Prostate gland (tissue), 2 donors: Measurements from ENCODE around the gene GRID1. TPM values are rescaled to one million over a fixed set of nuclear protein-coding genes. Genes with fewer than 3 reads are reported as not detected.

Source experiments
- DNase-seq: peaks from one replicate; pipeline ENCODE4 v3.0.0-alpha.2; 2019; ENCODE audit warnings: low spot score
- H3K27ac ChIP-seq, 2 donors: fragments of 200-600 bp; sonication (generic); 2 replicates each; pipeline ENCODE4 v1.5.1; 2017 to 2019
- H3K27me3 ChIP-seq: fragments of 200-600 bp; sonication (generic); replicated peaks from 2 replicates; pipeline ENCODE4 v1.5.1; 2019; ENCODE audit not compliant: insufficient read depth
- H3K36me3 ChIP-seq, 2 donors: fragments of 200-600 bp; sonication (generic); 1 replicate in 1 of 2; 2 replicates in 1 of 2; pipeline versions ENCODE4 v1.5.1 to v1.8.1; 2017 to 2019
- H3K4me1 ChIP-seq: fragments of 200-600 bp; sonication (generic); replicated peaks from 2 replicates; pipeline ENCODE4 v1.5.1; 2019
- H3K4me3 ChIP-seq, 2 donors: fragments of 200-600 bp; sonication (generic); 2 replicates each; pipeline ENCODE4 v1.5.1; 2017 to 2019
- H3K9me3 ChIP-seq: fragments of 200-600 bp; sonication (generic); 2 replicates; pipeline ENCODE4 v1.5.1; 2017
- CTCF ChIP-seq, 4 experiments: fragments of 200-600 bp in 2 of 4; fragments of 450-650 bp in 2 of 4; sonication (generic) in 2 of 4; IDR thresholded peaks; 1 replicate in 3 of 4; 2 replicates in 1 of 4; pipeline ENCODE4 v1.5.1; 2016 to 2019; ENCODE audit warnings: antibody characterized with exemption in 4 of 4, mild to moderate bottlenecking in 2 of 4, moderate library complexity in 2 of 4
- POLR2A ChIP-seq: fragments of 450-650 bp; IDR thresholded peaks from one replicate; pipeline ENCODE4 v1.6.1; 2016; ENCODE audit warnings: antibody characterized with exemption, mild to moderate bottlenecking
- POLR2AphosphoS5 ChIP-seq: sonication (generic); formaldehyde crosslinking; IDR thresholded peaks from one replicate; pipeline ENCODE4 v1.6.1; 2017; ENCODE audit warnings: antibody characterized with exemption
- WGBS: methylation state at CpG from one replicate; pipeline ENCODE4 v1.1.5; 2018; 5-methylcytosine and 5-hydroxymethylcytosine counted together
- intact Hi-C: fragments of 100-400 bp; cut with DNase I; formaldehyde crosslinking; loops from one replicate; pipeline ENCODE4 v1.14.2; 2022
- total RNA-seq, 2 donors: library from RNA; depleted of rRNA; stranded (reverse); fragments of >200 nt; gene quantifications; one replicate each; pipeline ENCODE4 v1.1.0, GENCODE V29; 2016

The GRID1 gene
- total RNA-seq, 2 donors from 2014 or later: 1.0 to 10.0 TPM

GRCh38 chr10:85607043-85607695 is 759.4 kb downstream of the GRID1 start:
- intact Hi-C loops: no loop called here
- H3K27ac ChIP-seq: no peak overlapping the region
- no peak overlapping the region for H3K4me3 ChIP-seq
- no peaks in the 10 kb centered on the region for H3K27me3 ChIP-seq
- H3K9me3 ChIP-seq: no peaks in the 10 kb centered on the region
- DNase-seq: no peak
- TF ChIP-seq CTCF (IDR thresholded peaks at IDR 0.05): no peak
- no peak for TF ChIP-seq POLR2AphosphoS5
- no peak for TF ChIP-seq POLR2A
- H3K36me3 ChIP-seq: no peaks in the 10 kb centered on the region
- 94% methylated on average over 11 of the region's 11 CpGs for WGBS
- H3K4me1 ChIP-seq: no peaks in the 10 kb centered on the region

GRCh38 chr10:85606401-85606800 is 760.2 kb downstream of the GRID1 start:
- H3K9me3 ChIP-seq: no peaks in the 10 kb centered on the region
- H3K36me3 ChIP-seq: no peaks in the 10 kb centered on the region
- intact Hi-C loops: no loop called here
- H3K4me1 ChIP-seq: no peaks in the 10 kb centered on the region
- no peak for DNase-seq
- H3K27me3 ChIP-seq: no peaks in the 10 kb centered on the region
- H3K27ac ChIP-seq: no peak overlapping the region
- TF ChIP-seq POLR2AphosphoS5 (no peak), POLR2A (no peak), CTCF (IDR thresholded peaks at IDR 0.05) (no peak)
- H3K4me3 ChIP-seq: no peak overlapping the region
- 80% methylated on average over 5 of the region's 5 CpGs for WGBS

- no peaks in the 10 kb centered on the region for H3K36me3 ChIP-seq
- DNase-seq: no peak
- 69% methylated on average over 5 of the region's 5 CpGs for WGBS
- H3K9me3 ChIP-seq: no peaks in the 10 kb centered on the region
- H3K27ac ChIP-seq: no peak overlapping the region
- intact Hi-C loops: no loop called here
- H3K4me1 ChIP-seq: no peaks in the 10 kb centered on the region
- TF ChIP-seq CTCF (IDR thresholded peaks at IDR 0.05): no peak
- TF ChIP-seq POLR2A: no peak
- no peak for TF ChIP-seq POLR2AphosphoS5
- no peak overlapping the region for H3K4me3 ChIP-seq
- no peaks in the 10 kb centered on the region for H3K27me3 ChIP-seq
Measured at GRCh38 chr10:85604884-85605283, 761.7 kb downstream of the GRID1 start.

- H3K4me3 ChIP-seq: no peak overlapping the region
- intact Hi-C loops: no loop called here
- no peaks in the 10 kb centered on the region for H3K9me3 ChIP-seq
- DNase-seq: no peak
- 90% methylated on average over 5 of the region's 5 CpGs for WGBS
- no peak overlapping the region for H3K27ac ChIP-seq
- no peaks in the 10 kb centered on the region for H3K36me3 ChIP-seq
- no peak for TF ChIP-seq POLR2A
- TF ChIP-seq CTCF (IDR thresholded peaks at IDR 0.05): no peak
- TF ChIP-seq POLR2AphosphoS5: no peak
- H3K4me1 ChIP-seq: no peaks in the 10 kb centered on the region
- H3K27me3 ChIP-seq: no peaks in the 10 kb centered on the region
Measured at GRCh38 chr10:85604136-85604725, 762.4 kb downstream of the GRID1 start.
